ENCODE results near the gene OR10A5.

GRCh38 chr11:6850526-6850925 lies 5.0 kb downstream of the OR10A5 start:
- TF ChIP-seq, protein P1, sequence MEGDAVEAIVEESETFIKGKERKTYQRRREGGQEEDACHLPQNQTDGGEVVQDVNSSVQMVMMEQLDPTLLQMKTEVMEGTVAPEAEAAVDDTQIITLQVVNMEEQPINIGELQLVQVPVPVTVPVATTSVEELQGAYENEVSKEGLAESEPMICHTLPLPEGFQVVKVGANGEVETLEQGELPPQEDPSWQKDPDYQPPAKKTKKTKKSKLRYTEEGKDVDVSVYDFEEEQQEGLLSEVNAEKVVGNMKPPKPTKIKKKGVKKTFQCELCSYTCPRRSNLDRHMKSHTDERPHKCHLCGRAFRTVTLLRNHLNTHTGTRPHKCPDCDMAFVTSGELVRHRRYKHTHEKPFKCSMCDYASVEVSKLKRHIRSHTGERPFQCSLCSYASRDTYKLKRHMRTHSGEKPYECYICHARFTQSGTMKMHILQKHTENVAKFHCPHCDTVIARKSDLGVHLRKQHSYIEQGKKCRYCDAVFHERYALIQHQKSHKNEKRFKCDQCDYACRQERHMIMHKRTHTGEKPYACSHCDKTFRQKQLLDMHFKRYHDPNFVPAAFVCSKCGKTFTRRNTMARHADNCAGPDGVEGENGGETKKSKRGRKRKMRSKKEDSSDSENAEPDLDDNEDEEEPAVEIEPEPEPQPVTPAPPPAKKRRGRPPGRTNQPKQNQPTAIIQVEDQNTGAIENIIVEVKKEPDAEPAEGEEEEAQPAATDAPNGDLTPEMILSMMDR (IDR thresholded peaks at IDR 0.05; ENCODE audit: extremely low read depth in 1 of 2, insufficient read depth in 1 of 2, low read depth in 1 of 2, low read length in 2 of 2): no peak
- no peak for TF ChIP-seq POLR2A (IDR thresholded peaks at IDR 0.05; ENCODE audit: low read depth, low read length)
- no peak for TF ChIP-seq EZH2 (IDR thresholded peaks at IDR 0.05; ENCODE audit: borderline replicate concordance, low read depth, low read length, severe bottlenecking)
- no peak for TF ChIP-seq POLR2AphosphoS5 (IDR thresholded peaks at IDR 0.05; ENCODE audit: insufficient read depth, low read depth, low read length)
- TF ChIP-seq MAX (IDR thresholded peaks at IDR 0.05; ENCODE audit: insufficient read depth, insufficient read length): no peak
- TF ChIP-seq GATA2 (IDR thresholded peaks at IDR 0.05; ENCODE audit: insufficient read depth, insufficient read length, low read depth, low read length): no peak
- TF ChIP-seq MYC (IDR thresholded peaks at IDR 0.05; ENCODE audit: low read depth, low read length): no peak

Data from endothelial cell of umbilical vein (primary cell).